NB4 (cell line): ENCODE results near the gene THADA.

Source experiments
- DNase-seq: peaks from one replicate; pipeline ENCODE4 v3.0.0; 2010; ENCODE audit warnings: low read depth
- H3K4me3 ChIP-seq: one replicate; pipeline ENCODE4 v1.5.1; 2011; ENCODE audit warnings: mild to moderate bottlenecking, low read depth, low read length, moderate library complexity
- MYC ChIP-seq: IDR thresholded peaks from 2 replicates; pipeline ENCODE4 v1.6.1; 2011; ENCODE audit warnings: low read depth, low read length
- POLR2A ChIP-seq: IDR thresholded peaks from 2 replicates; pipeline ENCODE4 v1.6.1; 2011; ENCODE audit warnings: mild to moderate bottlenecking; ENCODE audit not compliant: insufficient read length; ENCODE audit errors: extremely low read depth
- TF ChIP-seq, protein P1 (sequence below): IDR thresholded peaks from 2 replicates; pipeline ENCODE4 v1.6.1; 2011; ENCODE audit warnings: low read depth, low read length
- TF ChIP-seq, protein P2 (sequence below): IDR thresholded peaks from one replicate; pipeline ENCODE4 v1.5.1; 2012; ENCODE audit warnings: low read depth, low read length

THADA gene

DNA sequence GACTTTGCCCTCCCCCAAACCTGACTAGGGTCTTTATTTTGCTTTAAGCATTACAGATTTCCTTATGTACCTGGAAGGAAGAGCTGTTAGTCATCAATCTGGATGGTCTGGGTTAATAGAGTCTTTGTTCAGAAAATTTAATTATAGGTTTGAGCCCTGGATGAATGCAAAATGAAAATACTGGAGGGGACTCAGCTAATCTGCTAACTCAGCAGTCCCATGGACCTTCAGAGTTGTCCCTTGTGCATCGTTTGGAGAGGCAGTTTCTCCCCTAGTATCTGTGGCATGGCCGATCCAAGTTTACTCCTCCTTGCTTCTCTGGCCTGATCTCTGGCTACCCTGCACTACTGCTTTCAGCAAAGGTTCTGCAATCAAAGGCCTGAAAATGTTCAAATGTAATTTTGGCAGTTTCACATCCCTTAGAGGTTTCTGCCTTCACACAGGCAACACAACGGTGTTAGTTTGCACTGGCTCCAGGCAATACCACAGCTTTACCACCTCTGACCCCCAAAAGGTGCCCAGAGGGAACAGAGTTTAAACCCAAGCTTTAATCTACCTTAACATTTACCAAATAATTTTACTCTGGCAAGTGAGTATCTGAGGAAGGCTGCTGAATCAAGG is 134.3 kb downstream of the THADA start:
- no peak for DNase-seq
- no peak overlapping the region for H3K4me3 ChIP-seq
- TF ChIP-seq POLR2A = no peak
- TF ChIP-seq, protein P1, sequence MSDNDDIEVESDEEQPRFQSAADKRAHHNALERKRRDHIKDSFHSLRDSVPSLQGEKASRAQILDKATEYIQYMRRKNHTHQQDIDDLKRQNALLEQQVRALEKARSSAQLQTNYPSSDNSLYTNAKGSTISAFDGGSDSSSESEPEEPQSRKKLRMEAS = no peak
- TF ChIP-seq, protein P2, sequence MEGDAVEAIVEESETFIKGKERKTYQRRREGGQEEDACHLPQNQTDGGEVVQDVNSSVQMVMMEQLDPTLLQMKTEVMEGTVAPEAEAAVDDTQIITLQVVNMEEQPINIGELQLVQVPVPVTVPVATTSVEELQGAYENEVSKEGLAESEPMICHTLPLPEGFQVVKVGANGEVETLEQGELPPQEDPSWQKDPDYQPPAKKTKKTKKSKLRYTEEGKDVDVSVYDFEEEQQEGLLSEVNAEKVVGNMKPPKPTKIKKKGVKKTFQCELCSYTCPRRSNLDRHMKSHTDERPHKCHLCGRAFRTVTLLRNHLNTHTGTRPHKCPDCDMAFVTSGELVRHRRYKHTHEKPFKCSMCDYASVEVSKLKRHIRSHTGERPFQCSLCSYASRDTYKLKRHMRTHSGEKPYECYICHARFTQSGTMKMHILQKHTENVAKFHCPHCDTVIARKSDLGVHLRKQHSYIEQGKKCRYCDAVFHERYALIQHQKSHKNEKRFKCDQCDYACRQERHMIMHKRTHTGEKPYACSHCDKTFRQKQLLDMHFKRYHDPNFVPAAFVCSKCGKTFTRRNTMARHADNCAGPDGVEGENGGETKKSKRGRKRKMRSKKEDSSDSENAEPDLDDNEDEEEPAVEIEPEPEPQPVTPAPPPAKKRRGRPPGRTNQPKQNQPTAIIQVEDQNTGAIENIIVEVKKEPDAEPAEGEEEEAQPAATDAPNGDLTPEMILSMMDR = no peak
- TF ChIP-seq MYC = no peak

DNA sequence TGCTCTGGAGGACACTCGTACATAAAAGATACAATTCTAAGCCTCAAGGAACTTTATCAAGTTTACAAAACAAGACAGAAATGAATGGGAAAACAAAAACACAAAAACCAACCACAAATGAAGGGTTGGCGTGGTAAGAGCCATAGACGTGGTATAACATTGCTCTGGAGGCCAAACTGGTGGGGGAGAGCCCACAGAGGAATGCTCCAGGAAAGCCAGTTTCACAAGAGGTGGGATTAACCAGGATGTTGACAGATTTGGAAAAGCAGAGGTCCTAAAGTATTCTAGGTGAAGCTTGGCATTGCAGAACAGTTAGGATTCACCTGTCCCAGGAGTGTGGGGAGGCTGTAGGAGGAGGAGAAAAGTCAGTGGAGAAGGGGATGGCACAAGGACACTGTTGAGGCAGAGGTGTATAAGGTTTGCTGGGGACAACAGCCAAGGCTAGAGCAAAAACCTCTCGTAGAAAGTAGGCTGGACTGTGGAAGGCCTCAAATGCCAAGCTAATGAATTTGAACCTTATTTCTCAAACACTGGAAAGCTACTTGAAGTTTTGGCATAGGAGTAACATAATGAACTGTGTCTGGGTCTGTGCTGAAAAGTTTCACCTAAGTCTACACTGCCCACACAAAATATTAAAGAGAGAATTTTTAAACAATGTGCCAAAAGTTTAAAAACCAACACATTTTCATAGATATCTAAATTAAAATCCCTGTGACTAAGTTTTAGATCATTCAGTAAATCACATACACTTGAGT is 135.1 kb downstream of the THADA start:
- no peak for DNase-seq
- no peak overlapping the region for H3K4me3 ChIP-seq

DNA sequence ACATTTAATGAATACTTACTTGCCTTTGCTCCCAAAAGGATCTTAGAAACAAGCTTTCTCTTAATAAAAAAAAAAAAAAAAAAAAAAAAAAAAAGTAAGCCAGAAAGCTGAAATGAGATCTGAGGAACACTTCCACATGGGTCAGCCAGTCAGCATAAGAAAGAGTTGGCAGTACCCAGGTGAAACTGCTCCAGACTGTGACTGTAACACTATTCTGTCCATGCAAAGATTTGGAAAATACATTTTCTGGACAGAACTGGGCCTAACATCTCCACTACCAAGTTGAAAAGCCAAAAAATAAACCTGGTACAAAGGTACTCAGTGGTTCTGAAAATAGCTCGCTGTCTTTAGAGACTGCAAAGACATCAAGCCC is 135.7 kb downstream of the THADA start:
- TF ChIP-seq, protein P1 = no peak
- TF ChIP-seq, protein P2 = no peak
- TF ChIP-seq POLR2A = no peak
- no peak for DNase-seq
- no peak overlapping the region for H3K4me3 ChIP-seq

More for the DNA sequence above, 135.1 kb downstream of the THADA start:
- TF ChIP-seq MYC = no peak
- TF ChIP-seq POLR2A = no peak
- TF ChIP-seq, protein P2 = no peak
- TF ChIP-seq, protein P1 = no peak

DNA sequence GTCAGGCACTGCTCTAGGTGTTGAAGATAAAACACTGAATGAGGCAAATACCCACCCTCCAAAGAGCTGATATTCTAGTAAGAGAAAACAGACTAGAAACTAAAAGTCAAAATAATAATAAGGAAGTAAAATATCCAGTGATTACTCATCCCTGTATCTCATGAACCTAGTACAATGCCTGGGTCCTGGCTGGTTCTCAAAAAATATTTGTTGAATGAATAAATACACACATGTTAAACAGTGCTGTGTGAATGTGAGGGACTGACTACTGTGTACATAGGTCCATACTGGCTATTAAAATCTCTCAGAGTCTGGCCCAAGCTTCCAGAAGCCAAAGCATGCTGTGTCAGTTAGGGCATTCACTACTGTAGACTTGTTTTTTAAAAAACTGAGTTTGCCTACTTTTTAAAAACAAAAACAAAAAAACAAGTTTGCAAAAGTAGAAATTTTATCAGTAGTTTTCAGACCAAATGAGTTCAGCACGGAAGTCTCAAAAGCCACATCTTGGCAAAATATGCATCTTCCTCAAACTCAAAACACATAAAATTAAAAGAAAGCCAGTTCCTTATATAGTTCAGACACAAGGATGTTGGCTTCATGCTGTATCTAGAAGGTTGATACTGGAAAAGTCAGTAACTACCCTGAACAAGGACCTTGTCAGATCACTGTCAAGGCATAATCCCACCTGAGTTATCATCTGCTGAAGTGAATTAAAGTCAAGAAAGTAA is 136.2 kb downstream of the THADA start:
- no peak overlapping the region for H3K4me3 ChIP-seq
- DNase-seq = no peak
- TF ChIP-seq, protein P1 = no peak
- TF ChIP-seq MYC (no peak), POLR2A (no peak)
- TF ChIP-seq, protein P2 = no peak

DNA sequence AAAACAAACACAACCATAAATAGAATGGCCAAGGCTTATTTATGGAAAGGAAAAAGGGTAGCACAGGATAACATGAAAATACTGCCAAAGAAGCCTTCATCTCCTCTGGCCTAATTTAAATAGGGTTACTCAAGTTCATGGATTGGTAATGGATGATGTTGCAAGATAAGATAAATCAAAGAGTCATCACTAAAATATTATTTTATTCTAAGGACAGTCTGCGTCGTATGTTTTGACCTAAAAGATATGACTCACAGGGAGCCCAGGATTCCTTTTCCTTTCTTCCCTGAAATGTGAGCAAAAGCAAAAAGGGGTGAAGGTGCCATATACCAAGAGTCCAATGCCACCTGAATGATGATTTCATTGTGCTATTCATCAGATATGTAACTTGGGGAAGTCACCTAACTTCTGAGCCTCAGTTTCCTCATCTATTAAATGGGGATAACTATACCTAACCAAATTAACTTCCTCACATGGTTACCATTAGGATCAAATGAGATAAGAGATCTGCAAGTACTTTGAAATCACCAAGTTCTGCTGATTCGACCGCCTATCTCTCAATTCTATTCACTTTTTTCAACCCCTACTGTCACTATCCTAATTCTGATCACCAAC is 137.7 kb downstream of the THADA start:
- DNase-seq = no peak
- no peak for TF ChIP-seq POLR2A
- TF ChIP-seq MYC = no peak
- TF ChIP-seq, protein P1 = no peak
- TF ChIP-seq, protein P2 = no peak
- H3K4me3 ChIP-seq = no peak overlapping the region
